Measurements from ENCODE around the gene HOXD12.

- peak; percentile 73 for TF ChIP-seq CTCF (IDR thresholded peaks at IDR 0.05; ENCODE audit: low read depth, low read length)
- TF ChIP-seq POLR2A (IDR thresholded peaks at IDR 0.05; ENCODE audit: extremely low read depth, insufficient read length), result no peak
- no peak for TF ChIP-seq MYC (IDR thresholded peaks at IDR 0.05; ENCODE audit: low read depth, low read length)
- TF ChIP-seq MAX (IDR thresholded peaks at IDR 0.05; ENCODE audit: low read depth, low read length), result 0 out of 2 replicates have a peak, but pooled peaks have one; percentile 12
These were observed 11.3 kb upstream of the HOXD12 start for GRCh38 chr2:176088048-176088936.
